Measurements from ENCODE around the gene MERTK.

DNA sequence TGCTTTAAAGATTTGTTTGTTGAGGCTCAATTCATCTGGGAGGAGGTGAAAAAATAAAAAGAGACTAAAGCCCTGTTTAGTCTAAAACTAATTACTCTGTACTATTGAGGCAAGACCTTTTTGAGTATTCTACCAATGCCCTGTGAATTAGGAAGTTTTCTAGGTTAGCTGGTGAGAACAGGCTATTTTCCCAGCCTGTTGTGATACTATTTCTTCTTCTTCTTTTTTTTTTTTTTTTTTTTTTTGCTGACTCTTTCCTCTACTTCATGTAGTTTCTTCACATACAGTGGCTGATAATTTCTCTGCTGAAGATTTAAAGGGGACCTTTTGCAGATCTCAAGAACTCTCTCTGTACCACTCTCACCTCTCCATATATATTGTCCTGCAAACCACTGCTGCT is 147.8 kb downstream of the MERTK start:
- TF ChIP-seq, protein P1, sequence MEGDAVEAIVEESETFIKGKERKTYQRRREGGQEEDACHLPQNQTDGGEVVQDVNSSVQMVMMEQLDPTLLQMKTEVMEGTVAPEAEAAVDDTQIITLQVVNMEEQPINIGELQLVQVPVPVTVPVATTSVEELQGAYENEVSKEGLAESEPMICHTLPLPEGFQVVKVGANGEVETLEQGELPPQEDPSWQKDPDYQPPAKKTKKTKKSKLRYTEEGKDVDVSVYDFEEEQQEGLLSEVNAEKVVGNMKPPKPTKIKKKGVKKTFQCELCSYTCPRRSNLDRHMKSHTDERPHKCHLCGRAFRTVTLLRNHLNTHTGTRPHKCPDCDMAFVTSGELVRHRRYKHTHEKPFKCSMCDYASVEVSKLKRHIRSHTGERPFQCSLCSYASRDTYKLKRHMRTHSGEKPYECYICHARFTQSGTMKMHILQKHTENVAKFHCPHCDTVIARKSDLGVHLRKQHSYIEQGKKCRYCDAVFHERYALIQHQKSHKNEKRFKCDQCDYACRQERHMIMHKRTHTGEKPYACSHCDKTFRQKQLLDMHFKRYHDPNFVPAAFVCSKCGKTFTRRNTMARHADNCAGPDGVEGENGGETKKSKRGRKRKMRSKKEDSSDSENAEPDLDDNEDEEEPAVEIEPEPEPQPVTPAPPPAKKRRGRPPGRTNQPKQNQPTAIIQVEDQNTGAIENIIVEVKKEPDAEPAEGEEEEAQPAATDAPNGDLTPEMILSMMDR (IDR thresholded peaks at IDR 0.05), result no peak
- TF ChIP-seq POLR2A (IDR thresholded peaks at IDR 0.05), result no peak

Measured in right lobe of liver (tissue), 4 donors.